Measurements from ENCODE around the gene ZBTB32. TPM values are rescaled to one million over a fixed set of nuclear protein-coding genes. Genes with fewer than 3 reads are reported as not detected.

The ZBTB32 gene
- total RNA-seq, 2 experiments from 2014 or later, result 174 to 181 TPM

- peaks cover 28% of the 10 kb centered on the region for H3K36me3 Mint-ChIP-seq (ENCODE audit: low read depth)
- H3K27me3 Mint-ChIP-seq (ENCODE audit: low read depth), result no peaks in the 10 kb centered on the region
- H3K4me3 Mint-ChIP-seq, result peak overlapping the region; percentile 89
- no peaks in the 10 kb centered on the region for H3K9me3 Mint-ChIP-seq
- DNase-seq, result no peak
- H3K27ac Mint-ChIP-seq, result peak overlapping the region; percentile 99
- CTCF ChIA-PET, result interaction anchor here (1.0 to 1.8 kb wide), 4 partner anchors 9 to 48 kb away, joined by 3 to 10 read pairs (median 4); no protein-coding TSS in a partner anchor
- peaks cover 47% of the 10 kb centered on the region for H3K4me1 Mint-ChIP-seq (ENCODE audit: low read depth)
- intact Hi-C loops (cut with micrococcal nuclease), result loop anchor here (10.0 kb wide), 1 partner anchor 404 kb away; the partner anchor contains the start of gene CAPNS1
These were observed 36.8 kb downstream of the ZBTB32 start for GRCh38 chr19:35741203-35741515.

DNA sequence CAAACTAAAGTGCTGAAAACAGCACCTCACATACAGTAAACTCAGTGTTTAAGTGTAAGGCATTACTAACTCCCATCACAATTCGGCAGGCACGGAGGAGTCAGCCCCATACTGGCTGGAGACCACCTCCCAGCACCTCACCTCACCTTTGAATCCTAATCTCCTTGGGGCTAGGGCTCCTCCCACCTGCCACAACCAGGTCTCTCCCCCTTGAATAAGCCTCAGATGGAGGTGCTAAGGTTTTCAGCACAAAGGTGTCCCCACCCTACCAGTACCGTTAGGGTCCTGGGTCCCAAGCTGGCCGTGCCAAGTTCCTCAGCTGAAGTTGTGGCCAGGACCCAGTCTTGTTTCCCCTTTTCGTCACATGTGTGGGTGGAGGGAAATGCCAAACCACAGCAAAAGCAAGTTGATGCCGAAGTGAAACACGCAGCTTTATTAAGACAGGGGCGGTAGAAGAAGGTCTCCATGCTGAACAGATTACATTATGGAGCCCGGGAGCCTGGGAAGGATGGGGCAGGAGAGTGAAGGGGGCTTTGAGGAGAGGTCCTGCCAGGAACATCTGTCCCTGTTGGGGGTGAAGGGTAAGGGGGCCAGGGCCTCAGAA lies 37.9 kb downstream of the ZBTB32 start, which contains the start of gene IGFLR1:
Gene IGFLR1 (minus strand): TSS at position 332 of the 604 bp plus-strand sequence. CDS start 1,272 bp downstream, outside the sequence.
- H3K27ac Mint-ChIP-seq, result peak within 1 kb of the TSS; percentile 99
- CTCF ChIA-PET, result interaction anchor here (1.1 kb wide), 1 partner anchor 15 kb away, joined by 4 read pairs; the partner anchor contains the start of gene PROSER3
- intact Hi-C loops (cut with micrococcal nuclease), result loop anchor here (10.0 kb wide), 1 partner anchor 403 kb away; the partner anchor contains the start of gene CAPNS1
- peaks cover 24% of the 10 kb centered on the region for H3K36me3 Mint-ChIP-seq (ENCODE audit: low read depth)
- DNase-seq, result peak; percentile 93
- peaks cover 48% of the 10 kb centered on the region for H3K4me1 Mint-ChIP-seq (ENCODE audit: low read depth)
- no peaks in the 10 kb centered on the region for H3K9me3 Mint-ChIP-seq
- H3K27me3 Mint-ChIP-seq (ENCODE audit: low read depth), result no peaks in the 10 kb centered on the region
- peak within 1 kb of the TSS; percentile 89 for H3K4me3 Mint-ChIP-seq

- H3K4me3 Mint-ChIP-seq, result peak overlapping the region; percentile 96
- peak overlapping the region; percentile 99 for H3K27ac Mint-ChIP-seq
- H3K4me1 Mint-ChIP-seq (ENCODE audit: low read depth), result peaks cover 55% of the 10 kb centered on the region
- peaks cover 17% of the 10 kb centered on the region for H3K36me3 Mint-ChIP-seq (ENCODE audit: low read depth)
- intact Hi-C loops (cut with micrococcal nuclease), result loop anchor here (2.0 to 10.0 kb wide), 3 partner anchors 31 to 401 kb away; partner anchors contain the start of genes ARHGAP33 and CAPNS1
- no peak for DNase-seq
- no peaks in the 10 kb centered on the region for H3K9me3 Mint-ChIP-seq
- CTCF ChIA-PET, result interaction anchor here (0.6 to 1.7 kb wide), 2 partner anchors 49 to 188 kb away, joined by 3 to 6 read pairs; no protein-coding TSS in a partner anchor
- H3K27me3 Mint-ChIP-seq (ENCODE audit: low read depth), result no peaks in the 10 kb centered on the region
These were observed 39.5 kb downstream of the ZBTB32 start for GRCh38 chr19:35743640-35744429.

GRCh38 chr19:35744430-35745327 lies 40.3 kb downstream of the ZBTB32 start:
- peak overlapping the region; percentile 96 for H3K4me3 Mint-ChIP-seq
- intact Hi-C loops (cut with micrococcal nuclease), result loop anchor here (1.0 to 10.0 kb wide), 9 partner anchors 27 to 743 kb away; partner anchors contain the start of genes ALKBH6, ARHGAP33, CAPNS1 and NFKBID
- peaks cover 56% of the 10 kb centered on the region for H3K4me1 Mint-ChIP-seq (ENCODE audit: low read depth)
- H3K27me3 Mint-ChIP-seq (ENCODE audit: low read depth), result no peaks in the 10 kb centered on the region
- CTCF ChIA-PET, result interaction anchor here (0.6 to 1.7 kb wide), 3 partner anchors 50 to 187 kb away, joined by 3 to 6 read pairs (median 4); no protein-coding TSS in a partner anchor
- DNase-seq, result peak; percentile 97
- peaks cover 17% of the 10 kb centered on the region for H3K36me3 Mint-ChIP-seq (ENCODE audit: low read depth)
- H3K27ac Mint-ChIP-seq, result peak overlapping the region; percentile 99
- H3K9me3 Mint-ChIP-seq, result no peaks in the 10 kb centered on the region

- Mint-ChIP-seq H3K27me3 (ENCODE audit: low read depth) (no peaks in the 10 kb centered on the region), H3K27ac (peak within 1 kb of the TSS; percentile 99)
These were observed 41.1 kb downstream of the ZBTB32 start, which contains the start of the genes PSENEN and U2AF1L4 for GRCh38 chr19:35745328-35746086. Gene PSENEN, plus strand, starts transcription at chr19:35745651. Its CDS starts 280 bp downstream, at chr19:35745931. Gene U2AF1L4, minus strand, starts transcription at chr19:35745418. Its CDS starts 27 bp downstream, at chr19:35745391.

GRCh38 chr19:35746087-35746462 lies 41.7 kb downstream of the ZBTB32 start:
- peaks cover 58% of the 10 kb centered on the region for H3K4me1 Mint-ChIP-seq (ENCODE audit: low read depth)
- no peaks in the 10 kb centered on the region for H3K27me3 Mint-ChIP-seq (ENCODE audit: low read depth)
- no peaks in the 10 kb centered on the region for H3K9me3 Mint-ChIP-seq
- intact Hi-C loops (cut with micrococcal nuclease), result loop anchor here (5.0 to 10.0 kb wide), 2 partner anchors 399 to 741 kb away; partner anchors contain the start of genes CAPNS1 and ZNF566
- peak overlapping the region; percentile 96 for H3K4me3 Mint-ChIP-seq
- no peak for DNase-seq
- H3K36me3 Mint-ChIP-seq (ENCODE audit: low read depth), result peaks cover 12% of the 10 kb centered on the region
- H3K27ac Mint-ChIP-seq, result peak overlapping the region; percentile 99
- CTCF ChIA-PET, result interaction anchor here (1.1 kb wide), 1 partner anchor 52 kb away, joined by 4 read pairs; no protein-coding TSS in a partner anchor

More at GRCh38 chr19:35745328-35746086, 41.1 kb downstream of the ZBTB32 start, which contains the start of the genes PSENEN and U2AF1L4:
- CTCF ChIA-PET, result interaction anchor here (1.1 kb wide), 1 partner anchor 51 kb away, joined by 4 read pairs; no protein-coding TSS in a partner anchor
- intact Hi-C loops (cut with micrococcal nuclease), result loop anchor here (1.0 to 10.0 kb wide), 9 partner anchors 28 to 742 kb away; partner anchors contain the start of genes ALKBH6, ARHGAP33, CAPNS1 and NFKBID
- Mint-ChIP-seq H3K4me3 (peak within 1 kb of the TSS; percentile 96), H3K36me3 (ENCODE audit: low read depth) (peaks cover 17% of the 10 kb centered on the region), H3K9me3 (no peaks in the 10 kb centered on the region), H3K4me1 (ENCODE audit: low read depth) (peaks cover 58% of the 10 kb centered on the region)
- peak; percentile 97 for DNase-seq

DNA sequence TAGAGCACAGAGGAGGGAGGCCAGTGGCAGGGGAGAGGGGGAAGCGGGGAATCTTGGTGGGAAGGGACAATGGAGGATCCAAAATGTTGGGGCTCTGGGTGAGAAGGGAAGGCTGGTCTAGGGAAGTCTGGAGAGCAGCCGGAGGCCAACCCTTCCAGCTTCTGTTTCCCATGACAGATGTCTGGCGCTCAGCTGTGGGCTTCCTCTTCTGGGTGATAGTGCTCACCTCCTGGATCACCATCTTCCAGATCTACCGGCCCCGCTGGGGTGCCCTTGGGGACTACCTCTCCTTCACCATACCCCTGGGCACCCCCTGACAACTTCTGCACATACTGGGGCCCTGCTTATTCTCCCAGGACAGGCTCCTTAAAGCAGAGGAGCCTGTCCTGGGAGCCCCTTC lies 42.2 kb downstream of the ZBTB32 start:
- intact Hi-C loops (cut with micrococcal nuclease), result loop anchor here (5.0 to 10.0 kb wide), 2 partner anchors 398 to 741 kb away; partner anchors contain the start of genes CAPNS1 and ZNF566
- H3K36me3 Mint-ChIP-seq (ENCODE audit: low read depth), result peaks cover 12% of the 10 kb centered on the region
- no peaks in the 10 kb centered on the region for H3K27me3 Mint-ChIP-seq (ENCODE audit: low read depth)
- DNase-seq, result no peak
- peaks cover 58% of the 10 kb centered on the region for H3K4me1 Mint-ChIP-seq (ENCODE audit: low read depth)
- H3K4me3 Mint-ChIP-seq, result peak overlapping the region; percentile 96
- CTCF ChIA-PET, result no interaction called here
- peak overlapping the region; percentile 99 for H3K27ac Mint-ChIP-seq
- H3K9me3 Mint-ChIP-seq, result no peaks in the 10 kb centered on the region

- intact Hi-C loops (cut with micrococcal nuclease), result loop anchor here (1.0 to 10.0 kb wide), 7 partner anchors 10 to 739 kb away; partner anchors contain the start of genes ARHGAP33, CAPNS1, HAUS5 and PROSER3
- Mint-ChIP-seq H3K9me3 (no peaks in the 10 kb centered on the region), H3K27me3 (ENCODE audit: low read depth) (no peaks in the 10 kb centered on the region), H3K27ac (peak within 1 kb of the TSS; percentile 92), H3K4me3 (peak within 1 kb of the TSS; percentile 98), H3K4me1 (ENCODE audit: low read depth) (peaks cover 44% of the 10 kb centered on the region), H3K36me3 (ENCODE audit: low read depth) (no peaks in the 10 kb centered on the region)
- CTCF ChIA-PET, result interaction anchor here (0.9 to 1.7 kb wide), 5 partner anchors 9 to 71 kb away, joined by 3 to 9 read pairs (median 4); partner anchors contain the start of genes HSPB6 and PROSER3
- DNase-seq, result peak; percentile 100
These were observed 44.0 kb downstream of the ZBTB32 start, which contains the start of gene LIN37 for GRCh38 chr19:35748106-35749020. Gene LIN37, plus strand, starts transcription at chr19:35748576. Its CDS starts 149 bp downstream, at chr19:35748725.

DNA sequence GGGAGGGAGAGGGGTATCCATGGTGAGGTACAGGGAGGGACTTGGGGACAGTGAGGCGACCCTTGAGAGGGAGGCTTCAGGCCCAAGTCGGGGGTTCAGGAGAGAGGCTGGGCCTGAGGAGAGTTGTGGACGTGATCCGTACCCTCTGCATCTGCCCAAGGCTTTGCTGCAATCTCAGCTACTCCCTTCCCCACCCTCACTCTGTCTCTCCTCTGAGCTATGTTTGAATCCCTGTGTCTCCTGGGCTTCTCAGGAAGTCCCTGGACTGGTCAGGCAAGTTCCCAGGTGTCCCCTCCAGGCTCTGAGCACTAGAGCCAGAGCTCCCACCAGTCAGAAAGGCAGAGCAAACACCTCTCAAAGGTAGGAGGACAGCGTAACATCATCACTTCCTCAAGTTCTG lies 45.8 kb downstream of the ZBTB32 start:
- CTCF ChIA-PET, result no interaction called here
- Mint-ChIP-seq H3K27ac (no peak overlapping the region), H3K27me3 (ENCODE audit: low read depth) (no peaks in the 10 kb centered on the region), H3K4me1 (ENCODE audit: low read depth) (peaks cover 33% of the 10 kb centered on the region), H3K4me3 (peak overlapping the region; percentile 98), H3K36me3 (ENCODE audit: low read depth) (peaks cover 9% of the 10 kb centered on the region), H3K9me3 (no peaks in the 10 kb centered on the region)
- DNase-seq, result no peak
- intact Hi-C loops (cut with micrococcal nuclease), result no loop called here

Data from activated naive CD4-positive, alpha-beta T cell treated with anti-CD3 and anti-CD28 coated beads for 36 hours (primary cell).